ENCODE data around the gene TUBB6.

TUBB6 gene

DNA sequence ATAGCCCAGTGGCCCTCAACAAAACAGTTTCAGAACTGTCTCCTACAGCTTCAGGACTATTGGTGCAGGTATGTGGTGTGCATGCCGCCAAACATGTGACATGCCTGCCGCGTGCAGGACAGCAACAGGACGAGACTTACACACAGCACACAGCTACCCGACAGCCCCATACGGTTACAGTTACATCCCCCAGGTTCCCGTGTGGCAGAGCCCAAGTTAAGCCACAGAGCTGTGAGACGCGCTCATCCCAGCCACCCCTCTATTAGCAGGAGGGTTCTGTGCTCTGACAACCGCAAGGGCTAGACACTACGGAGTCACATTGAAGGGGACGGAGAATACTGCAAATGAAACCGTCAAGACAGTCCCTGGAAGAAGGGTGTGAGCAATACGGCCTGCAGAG lies 16.4 kb upstream of the TUBB6 start:
- no peak for DNase-seq (ENCODE audit: extremely low read depth, low read depth)
- TF ChIP-seq, protein P1, sequence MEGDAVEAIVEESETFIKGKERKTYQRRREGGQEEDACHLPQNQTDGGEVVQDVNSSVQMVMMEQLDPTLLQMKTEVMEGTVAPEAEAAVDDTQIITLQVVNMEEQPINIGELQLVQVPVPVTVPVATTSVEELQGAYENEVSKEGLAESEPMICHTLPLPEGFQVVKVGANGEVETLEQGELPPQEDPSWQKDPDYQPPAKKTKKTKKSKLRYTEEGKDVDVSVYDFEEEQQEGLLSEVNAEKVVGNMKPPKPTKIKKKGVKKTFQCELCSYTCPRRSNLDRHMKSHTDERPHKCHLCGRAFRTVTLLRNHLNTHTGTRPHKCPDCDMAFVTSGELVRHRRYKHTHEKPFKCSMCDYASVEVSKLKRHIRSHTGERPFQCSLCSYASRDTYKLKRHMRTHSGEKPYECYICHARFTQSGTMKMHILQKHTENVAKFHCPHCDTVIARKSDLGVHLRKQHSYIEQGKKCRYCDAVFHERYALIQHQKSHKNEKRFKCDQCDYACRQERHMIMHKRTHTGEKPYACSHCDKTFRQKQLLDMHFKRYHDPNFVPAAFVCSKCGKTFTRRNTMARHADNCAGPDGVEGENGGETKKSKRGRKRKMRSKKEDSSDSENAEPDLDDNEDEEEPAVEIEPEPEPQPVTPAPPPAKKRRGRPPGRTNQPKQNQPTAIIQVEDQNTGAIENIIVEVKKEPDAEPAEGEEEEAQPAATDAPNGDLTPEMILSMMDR (IDR thresholded peaks at IDR 0.05; ENCODE audit: low read depth, low read length, missing control alignments) = no peak
- no peak overlapping the region for H3K4me3 ChIP-seq (replicated peaks; ENCODE audit: low read depth, low read length)

DNA sequence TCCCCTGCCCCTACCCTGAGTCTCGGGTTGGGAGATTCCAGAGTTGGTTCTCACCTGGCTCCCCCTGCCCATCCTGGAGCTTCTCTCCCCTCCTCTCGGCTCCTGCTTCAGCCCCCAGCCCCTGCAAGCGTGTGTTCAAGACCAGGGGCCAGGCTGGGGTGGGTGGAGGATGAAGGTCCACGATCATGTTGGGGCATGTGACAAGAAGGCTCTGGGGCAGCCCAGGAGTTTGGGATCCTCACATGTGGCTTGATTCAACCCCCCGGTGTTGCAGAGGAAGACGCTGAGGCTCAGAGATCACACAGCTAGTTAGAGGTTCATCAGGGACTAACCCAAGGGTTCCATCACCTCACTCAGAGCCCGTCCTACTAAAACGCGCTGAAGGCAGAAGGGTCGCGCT lies 14.2 kb upstream of the TUBB6 start:
- TF ChIP-seq, protein P1 (IDR thresholded peaks at IDR 0.05; ENCODE audit: low read depth, low read length, missing control alignments) = no peak
- H3K4me3 ChIP-seq (replicated peaks; ENCODE audit: low read depth, low read length) = no peak overlapping the region
- no peak for DNase-seq (ENCODE audit: extremely low read depth, low read depth)

DNA sequence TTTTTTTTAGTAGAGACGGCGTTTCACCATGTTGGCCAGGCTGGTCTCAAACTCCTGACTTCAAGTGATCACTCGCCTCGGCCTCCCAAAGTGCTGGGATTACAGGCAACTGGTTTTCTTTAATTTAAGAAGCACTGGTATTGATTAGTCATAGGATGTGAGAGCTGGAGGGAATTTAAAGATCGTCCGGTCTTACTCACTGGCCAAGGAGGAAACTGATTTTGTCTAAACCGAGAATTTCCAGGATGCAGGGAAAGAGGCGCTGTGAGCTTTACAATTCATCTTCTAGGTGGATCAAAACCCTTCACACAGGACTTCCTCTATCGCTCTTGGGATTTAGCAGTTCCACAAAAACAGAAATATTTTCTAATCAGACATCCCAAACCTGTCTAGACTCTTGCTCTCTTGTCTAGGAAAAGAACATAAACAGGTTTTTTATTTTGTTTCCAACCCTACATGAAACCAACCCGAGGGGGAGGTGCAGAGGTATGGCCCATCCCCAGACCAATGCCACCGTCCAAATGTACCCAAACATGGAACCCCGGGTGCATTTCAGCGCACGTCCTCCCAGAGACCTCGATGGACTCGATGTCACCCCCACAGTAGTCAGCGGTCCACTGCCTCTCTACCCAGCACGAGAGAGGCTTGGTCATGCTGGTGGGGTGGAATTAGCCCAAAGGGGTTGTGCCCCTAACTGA lies 12.5 kb upstream of the TUBB6 start:
- DNase-seq (ENCODE audit: extremely low read depth, low read depth) = no peak
- TF ChIP-seq, protein P1 (IDR thresholded peaks at IDR 0.05; ENCODE audit: low read depth, low read length, missing control alignments) = no peak
- H3K4me3 ChIP-seq (replicated peaks; ENCODE audit: low read depth, low read length) = no peak overlapping the region

DNA sequence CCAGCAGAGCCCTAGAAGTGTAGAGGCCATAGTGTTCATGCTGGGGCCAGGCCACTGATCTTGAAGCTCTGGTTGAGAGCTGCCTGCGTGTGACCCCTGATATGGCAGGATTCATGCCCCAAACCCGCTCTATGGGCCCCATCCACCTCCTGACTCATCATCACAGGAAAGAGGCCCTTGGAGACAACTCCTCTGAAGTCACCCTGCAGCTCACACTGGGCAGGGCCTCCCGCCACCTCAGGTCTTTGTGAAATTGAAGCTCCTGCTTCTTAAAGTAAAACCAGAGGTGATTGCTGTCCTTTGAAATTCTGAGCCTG lies 12.0 kb upstream of the TUBB6 start:
- TF ChIP-seq, protein P1 (IDR thresholded peaks at IDR 0.05; ENCODE audit: low read depth, low read length, missing control alignments) = no peak
- no peak overlapping the region for H3K4me3 ChIP-seq (replicated peaks; ENCODE audit: low read depth, low read length)
- DNase-seq (ENCODE audit: extremely low read depth, low read depth) = no peak

DNA sequence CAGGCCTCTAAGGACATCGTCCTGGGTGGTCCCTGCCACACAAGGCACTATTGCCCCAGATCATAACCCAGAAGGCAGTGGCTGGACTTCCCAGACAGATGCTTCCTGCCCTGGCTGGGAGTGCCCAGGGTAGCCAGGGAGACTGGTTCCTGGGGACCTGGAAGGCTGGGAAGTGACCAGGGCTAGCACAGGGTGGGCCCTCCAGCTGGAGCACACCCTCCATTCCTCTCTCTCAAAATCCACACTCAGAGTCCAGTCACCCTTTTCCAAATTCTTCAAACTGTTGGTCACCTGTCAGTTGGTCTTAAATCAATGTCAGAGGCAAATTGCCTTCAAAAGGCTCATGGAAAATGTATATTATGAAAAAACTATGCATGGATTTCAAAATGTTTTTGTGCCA lies 11.6 kb upstream of the TUBB6 start:
- TF ChIP-seq, protein P1 (IDR thresholded peaks at IDR 0.05; ENCODE audit: low read depth, low read length, missing control alignments) = no peak
- DNase-seq (ENCODE audit: extremely low read depth, low read depth) = no peak
- H3K4me3 ChIP-seq (replicated peaks; ENCODE audit: low read depth, low read length) = no peak overlapping the region

DNA sequence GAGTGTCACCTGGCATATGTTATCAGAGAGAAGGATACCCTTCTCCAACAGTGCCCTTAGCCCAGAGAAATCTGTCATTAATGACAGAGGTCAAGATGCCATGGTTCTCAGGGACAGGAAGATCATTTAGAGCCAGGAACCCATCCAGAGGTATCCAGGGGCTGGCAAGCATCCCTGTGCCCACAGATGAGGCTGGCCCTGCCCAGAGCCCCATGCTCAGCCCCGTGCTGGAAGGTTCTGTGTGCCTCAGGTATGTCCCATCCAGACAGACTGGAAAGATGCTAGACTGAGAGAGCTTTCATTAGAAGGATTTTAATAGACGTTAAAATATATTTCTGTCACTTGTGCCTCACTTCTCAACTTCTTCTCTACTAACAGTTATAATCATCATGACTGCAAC lies 8.2 kb upstream of the TUBB6 start:
- H3K4me3 ChIP-seq (replicated peaks; ENCODE audit: low read depth, low read length) = no peak overlapping the region
- TF ChIP-seq, protein P1 (IDR thresholded peaks at IDR 0.05; ENCODE audit: low read depth, low read length, missing control alignments) = no peak
- no peak for DNase-seq (ENCODE audit: extremely low read depth, low read depth)

Data from HFF-Myc (cell line).